IMR-90 (cell line): ENCODE results near the gene ADAP1.

ENCODE experiments used
- BHLHE40 ChIP-seq: fragments of 150-350 bp; IDR thresholded peaks from 2 replicates; pipeline ENCODE4 v1.6.1; 2016; ENCODE audit warnings: mild to moderate bottlenecking, low read depth, low read length
- CEBPB ChIP-seq: IDR thresholded peaks from 2 replicates; pipeline ENCODE4 v1.6.1; 2012; ENCODE audit warnings: low read depth, low read length, improper control_type of control experiment
- CTCF ChIP-seq: conservative IDR thresholded peaks from 2 replicates; pipeline ENCODE4 v1.5.1; 2012; ENCODE audit warnings: mild to moderate bottlenecking, low read depth, low read length, improper control_type of control experiment
- FOS ChIP-seq: fragments of 150-350 bp; IDR thresholded peaks from 2 replicates; pipeline ENCODE4 v1.6.1; 2016; ENCODE audit warnings: low read depth, low read length
- MAFK ChIP-seq: IDR thresholded peaks from 2 replicates; pipeline ENCODE4 v1.6.1; 2012; ENCODE audit warnings: low read depth, low read length, improper control_type of control experiment
- MAZ ChIP-seq: IDR thresholded peaks from 2 replicates; pipeline ENCODE4 v1.6.1; 2012; ENCODE audit warnings: low read depth, mild to moderate bottlenecking, low read length, improper control_type of control experiment, moderate library complexity, borderline replicate concordance
- MXI1 ChIP-seq: IDR thresholded peaks from 2 replicates; pipeline ENCODE4 v1.6.1; 2012; ENCODE audit warnings: low read depth, mild to moderate bottlenecking, low read length, moderate library complexity, borderline replicate concordance
- POLR2A ChIP-seq: IDR thresholded peaks from 2 replicates; pipeline ENCODE4 v1.6.1; 2012; ENCODE audit warnings: mild to moderate bottlenecking, low read depth, low read length
- RFX5 ChIP-seq: IDR thresholded peaks from 2 replicates; pipeline ENCODE4 v1.8.0; 2012; ENCODE audit warnings: low read depth, mild to moderate bottlenecking, low read length, moderate library complexity
- SMC3 ChIP-seq: fragments of 150-350 bp; IDR thresholded peaks from 2 replicates; pipeline ENCODE4 v1.6.1; 2016; ENCODE audit warnings: low read depth, mild to moderate bottlenecking, antibody characterized with exemption, low read length, moderate library complexity

GRCh38 chr7:999149-999879 is 44.8 kb upstream of the ADAP1 start:
- TF ChIP-seq SMC3 (no peak), MAZ (no peak), CTCF (no peak), CEBPB (no peak), POLR2A (no peak), MAFK (no peak), RFX5 (no peak), MXI1 (no peak), BHLHE40 (no peak), FOS (no peak)
